Erythroblast (primary cell): ENCODE results near the gene SHKBP1.

Experiments
- GATA1 ChIP-seq: IDR thresholded peaks from 2 replicates; pipeline ENCODE4 v1.6.1; 2011; ENCODE audit warnings: low read depth, mild to moderate bottlenecking, control low read depth, low read length, moderate library complexity
- POLR2A ChIP-seq: IDR thresholded peaks from 2 replicates; pipeline ENCODE4 v1.6.1; 2011; ENCODE audit warnings: mild to moderate bottlenecking, low read length

DNA sequence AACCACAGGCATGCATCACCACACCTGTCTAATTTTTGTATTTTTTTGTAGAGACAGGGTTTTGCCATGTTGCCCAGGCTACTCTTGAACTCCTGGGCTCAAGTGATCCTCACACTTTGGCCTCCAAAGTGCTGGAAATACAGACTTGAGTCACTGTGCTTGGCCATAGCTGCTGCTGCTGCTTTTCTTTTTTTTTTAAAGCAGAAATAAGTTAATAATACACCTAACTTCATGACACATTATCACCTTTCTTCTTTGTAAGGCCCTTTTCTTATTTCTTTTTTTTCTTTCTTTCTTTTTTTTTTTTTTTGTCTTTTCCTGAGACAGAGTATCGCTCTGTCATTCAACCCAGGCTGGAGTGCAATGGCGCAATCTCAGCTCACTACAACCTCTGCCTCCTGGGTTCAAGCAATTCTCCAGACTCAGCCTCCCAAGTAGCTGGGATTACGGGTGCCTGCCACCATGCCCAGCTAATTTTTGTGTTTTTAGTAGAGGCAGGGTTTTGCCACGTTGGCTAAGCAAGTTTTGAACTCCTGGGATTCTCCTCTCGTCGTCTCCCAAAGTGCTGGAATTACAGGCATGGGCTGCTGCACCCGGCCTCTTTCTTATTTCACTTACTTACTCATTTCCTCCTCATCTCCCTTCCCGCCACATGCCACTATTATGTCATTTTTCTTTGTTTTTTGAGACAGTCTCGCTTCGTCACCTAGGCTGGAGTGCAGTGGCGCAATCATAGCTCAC is 8.7 kb downstream of the SHKBP1 start:
- TF ChIP-seq POLR2A (no peak), GATA1 (no peak)
